ENCODE results near the gene CLEC9A.
A peak's percentile ranks its signal among the peaks of the same experiment; 100 is the strongest.
"Not testable (repeated sequence)": the region's sequence is repeated elsewhere in the genome, so short reads cannot be mapped to it uniquely, and the experiment has no call there.

The CLEC9A gene

GRCh38 chr12:10030446-10030845 lies at the start of gene CLEC9A:
Gene CLEC9A, plus strand, starts transcription at chr12:10030682. Its CDS starts 22,006 bp downstream, at chr12:10052688.
- Histone ChIP-seq H3K36me3 (replicated peaks) (no peaks in the 10 kb centered on the region), H3K9me3 (peaks cover 6% of the 10 kb centered on the region), H3K4me1 (peaks cover 2% of the 10 kb centered on the region; the same call in 1 of the 2 replicates), H3K4me3 (no peak within 1 kb of the TSS), H3K27me3 (ENCODE audit: low read depth) (no peaks in the 10 kb centered on the region)
- DNase-seq (ENCODE audit: low spot score in 2 of 2): no peak
- in situ Hi-C loops (cut with MboI; ENCODE audit: low sequenced_read_pairs): loop anchor here (5.0 kb wide), 1 partner anchor 112 kb away; no protein-coding TSS in a partner anchor

GRCh38 chr12:9991876-9992275 lies 38.6 kb upstream of the CLEC9A start:
- Histone ChIP-seq H3K27me3 (ENCODE audit: low read depth) (no peaks in the 10 kb centered on the region), H3K4me3 (no peak overlapping the region)
- in situ Hi-C loops (cut with MboI; ENCODE audit: low sequenced_read_pairs): no loop called here

GRCh38 chr12:9992296-9992695 lies 38.2 kb upstream of the CLEC9A start:
- Histone ChIP-seq H3K4me3 (no peak overlapping the region), H3K27me3 (ENCODE audit: low read depth) (no peaks in the 10 kb centered on the region), H3K4me1 (no peaks in the 10 kb centered on the region), H3K36me3 (replicated peaks) (no peaks in the 10 kb centered on the region), H3K9me3 (no peaks in the 10 kb centered on the region)
- in situ Hi-C loops (cut with MboI; ENCODE audit: low sequenced_read_pairs): no loop called here
- DNase-seq (ENCODE audit: low spot score in 2 of 2): no peak

More at GRCh38 chr12:9991876-9992275, 38.6 kb upstream of the CLEC9A start:
- H3K4me1 ChIP-seq: no peaks in the 10 kb centered on the region
- no peak for DNase-seq (ENCODE audit: low spot score in 2 of 2)
- no peaks in the 10 kb centered on the region for H3K36me3 ChIP-seq (replicated peaks)
- H3K9me3 ChIP-seq: no peaks in the 10 kb centered on the region

GRCh38 chr12:9999016-9999415 lies 31.5 kb upstream of the CLEC9A start, which contains the start of gene CLEC1B:
Gene CLEC1B, minus strand, starts transcription at chr12:9999121. Its CDS starts 21 bp downstream, at chr12:9999100.
- H3K36me3 ChIP-seq (replicated peaks): no peaks in the 10 kb centered on the region
- no peaks in the 10 kb centered on the region for H3K9me3 ChIP-seq
- no peak within 1 kb of the TSS for H3K4me3 ChIP-seq
- in situ Hi-C loops (cut with MboI; ENCODE audit: low sequenced_read_pairs): no loop called here
- H3K27me3 ChIP-seq (ENCODE audit: low read depth): no peaks in the 10 kb centered on the region
- DNase-seq (ENCODE audit: low spot score in 2 of 2): no peak
- no peaks in the 10 kb centered on the region for H3K4me1 ChIP-seq

GRCh38 chr12:10001171-10001776 lies 29.2 kb upstream of the CLEC9A start:
- Histone ChIP-seq H3K36me3 (replicated peaks) (no peaks in the 10 kb centered on the region), H3K27me3 (ENCODE audit: low read depth) (no peaks in the 10 kb centered on the region), H3K9me3 (no peaks in the 10 kb centered on the region), H3K4me1 (no peaks in the 10 kb centered on the region), H3K4me3 (no peak overlapping the region)
- peak in 1 of 2 experiments; percentile 8 for DNase-seq (ENCODE audit: low spot score in 2 of 2)
- in situ Hi-C loops (cut with MboI; ENCODE audit: low sequenced_read_pairs): no loop called here

GRCh38 chr12:10012630-10013330 lies 17.7 kb upstream of the CLEC9A start:
- H3K4me1 ChIP-seq: peaks cover 19% of the 10 kb centered on the region
- no peaks in the 10 kb centered on the region for H3K27me3 ChIP-seq (ENCODE audit: low read depth)
- H3K4me3 ChIP-seq: no peak overlapping the region
- DNase-seq (ENCODE audit: low spot score in 2 of 2): no peak
- no peaks in the 10 kb centered on the region for H3K9me3 ChIP-seq
- in situ Hi-C loops (cut with MboI; ENCODE audit: low sequenced_read_pairs): no loop called here
- no peaks in the 10 kb centered on the region for H3K36me3 ChIP-seq (replicated peaks)

- peaks cover 19% of the 10 kb centered on the region for H3K4me1 ChIP-seq
- in situ Hi-C loops (cut with MboI; ENCODE audit: low sequenced_read_pairs): no loop called here
Observed at GRCh38 chr12:10015450-10015849, 15.0 kb upstream of the CLEC9A start.

GRCh38 chr12:10016881-10017280 lies 13.6 kb upstream of the CLEC9A start:
- Histone ChIP-seq H3K9me3 (no peaks in the 10 kb centered on the region), H3K36me3 (replicated peaks) (no peaks in the 10 kb centered on the region), H3K4me3 (no peak overlapping the region), H3K27me3 (ENCODE audit: low read depth) (no peaks in the 10 kb centered on the region), H3K4me1 (peaks cover 19% of the 10 kb centered on the region)
- in situ Hi-C loops (cut with MboI; ENCODE audit: low sequenced_read_pairs): no loop called here
- peak in 1 of 2 experiments; percentile 71 for DNase-seq (ENCODE audit: low spot score in 2 of 2)

More at GRCh38 chr12:10015450-10015849, 15.0 kb upstream of the CLEC9A start:
- Histone ChIP-seq H3K4me3 (no peak overlapping the region), H3K9me3 (no peaks in the 10 kb centered on the region), H3K27me3 (ENCODE audit: low read depth) (no peaks in the 10 kb centered on the region), H3K36me3 (replicated peaks) (no peaks in the 10 kb centered on the region)
- no peak for DNase-seq (ENCODE audit: low spot score in 2 of 2)

- H3K4me1 ChIP-seq: peaks cover 19% of the 10 kb centered on the region
- no peak for DNase-seq (ENCODE audit: low spot score in 2 of 2)
- no peak overlapping the region for H3K4me3 ChIP-seq
- in situ Hi-C loops (cut with MboI; ENCODE audit: low sequenced_read_pairs): no loop called here
- H3K9me3 ChIP-seq: no peaks in the 10 kb centered on the region
- H3K27me3 ChIP-seq (ENCODE audit: low read depth): no peaks in the 10 kb centered on the region
- no peaks in the 10 kb centered on the region for H3K36me3 ChIP-seq (replicated peaks)
Observed at GRCh38 chr12:10018386-10018785, 12.1 kb upstream of the CLEC9A start.

- DNase-seq (ENCODE audit: low spot score in 2 of 2): no peak
- Histone ChIP-seq H3K36me3 (replicated peaks) (no peaks in the 10 kb centered on the region), H3K4me1 (peaks cover 13% of the 10 kb centered on the region), H3K27me3 (ENCODE audit: low read depth) (no peaks in the 10 kb centered on the region), H3K4me3 (no peak overlapping the region), H3K9me3 (no peaks in the 10 kb centered on the region)
- in situ Hi-C loops (cut with MboI; ENCODE audit: low sequenced_read_pairs): no loop called here
Observed at GRCh38 chr12:10021342-10021741, 9.1 kb upstream of the CLEC9A start.

GRCh38 chr12:10025236-10025635 lies 5.2 kb upstream of the CLEC9A start:
- no peaks in the 10 kb centered on the region; the same call in 1 of the 2 replicates for H3K9me3 ChIP-seq
- no peak overlapping the region for H3K4me3 ChIP-seq
- no peaks in the 10 kb centered on the region for H3K36me3 ChIP-seq (replicated peaks)
- H3K4me1 ChIP-seq: no peaks in the 10 kb centered on the region
- in situ Hi-C loops (cut with MboI; ENCODE audit: low sequenced_read_pairs): no loop called here
- H3K27me3 ChIP-seq (ENCODE audit: low read depth): no peaks in the 10 kb centered on the region
- DNase-seq (ENCODE audit: low spot score in 2 of 2): no peak

GRCh38 chr12:10026666-10027065 lies 3.8 kb upstream of the CLEC9A start:
- H3K36me3 ChIP-seq (replicated peaks); H3K4me3 ChIP-seq; in situ Hi-C loops (cut with MboI; ENCODE audit: low sequenced_read_pairs); H3K27me3 ChIP-seq (ENCODE audit: low read depth); H3K9me3 ChIP-seq; DNase-seq (ENCODE audit: low spot score in 2 of 2); H3K4me1 ChIP-seq: not testable (repeated sequence)

- no peaks in the 10 kb centered on the region for H3K36me3 ChIP-seq (replicated peaks)
Observed at GRCh38 chr12:10027311-10027710, 3.2 kb upstream of the CLEC9A start.

GRCh38 chr12:10027721-10028120 lies 2.8 kb upstream of the CLEC9A start:
- DNase-seq (ENCODE audit: low spot score in 2 of 2): no peak
- H3K4me3 ChIP-seq: no peak overlapping the region
- H3K27me3 ChIP-seq (ENCODE audit: low read depth): no peaks in the 10 kb centered on the region
- peaks cover 6% of the 10 kb centered on the region for H3K9me3 ChIP-seq
- in situ Hi-C loops (cut with MboI; ENCODE audit: low sequenced_read_pairs): no loop called here
- no peaks in the 10 kb centered on the region for H3K36me3 ChIP-seq (replicated peaks)
- H3K4me1 ChIP-seq: no peaks in the 10 kb centered on the region

More at GRCh38 chr12:10027311-10027710, 3.2 kb upstream of the CLEC9A start:
- DNase-seq (ENCODE audit: low spot score in 2 of 2): no peak
- Histone ChIP-seq H3K9me3 (peaks cover 6% of the 10 kb centered on the region), H3K4me3 (no peak overlapping the region), H3K4me1 (no peaks in the 10 kb centered on the region), H3K27me3 (ENCODE audit: low read depth) (no peaks in the 10 kb centered on the region)
- in situ Hi-C loops (cut with MboI; ENCODE audit: low sequenced_read_pairs): no loop called here

All from HAP-1 (cell line).